ENCODE data around the gene KDM4B.

KDM4B gene

GRCh38 chr19:5093948-5094718, 125.2 kb downstream of the KDM4B start:
- DNase-seq = no peak

GRCh38 chr19:5094768-5095567, 126.1 kb downstream of the KDM4B start:
- no peak for DNase-seq

DNA sequence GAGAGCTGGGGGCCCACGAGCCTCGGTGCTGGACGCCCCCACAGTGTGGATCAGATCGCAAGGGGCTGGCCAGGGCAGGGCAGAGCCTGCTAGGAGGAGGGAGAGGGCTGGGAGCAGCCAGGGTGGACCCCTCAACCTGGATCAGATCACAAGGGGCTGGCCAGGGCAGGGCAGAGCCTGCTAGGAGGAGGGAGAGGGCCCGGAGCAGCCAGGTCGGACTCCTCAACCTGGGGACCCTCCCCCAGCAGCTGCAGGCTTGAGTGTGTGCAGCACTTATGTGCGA, 126.6 kb downstream of the KDM4B start:
- DNase-seq = no peak

DNA sequence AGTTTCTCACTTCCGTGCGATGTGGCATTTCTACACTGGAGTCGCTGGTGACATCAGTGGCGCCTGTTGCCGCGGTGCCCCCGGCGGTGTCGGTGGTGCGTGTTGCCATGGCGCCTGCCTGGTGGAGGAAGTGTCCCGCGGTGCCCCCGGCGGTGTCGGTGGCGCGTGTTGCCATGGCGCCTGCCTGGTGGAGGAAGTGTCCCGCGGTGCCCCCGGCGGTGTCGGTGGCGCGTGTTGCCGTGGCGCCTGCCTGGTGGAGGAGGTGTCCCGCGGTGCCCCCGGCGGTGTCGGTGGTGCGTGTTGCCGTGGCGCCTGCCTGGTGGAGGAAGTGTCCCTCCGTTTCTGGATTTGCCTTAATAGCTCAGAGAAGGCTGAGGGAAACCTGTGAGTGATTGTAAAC, 127.6 kb downstream of the KDM4B start:
- no peak for DNase-seq

- no peak for DNase-seq
Measured at GRCh38 chr19:5097331-5097930, 128.5 kb downstream of the KDM4B start.

DNA sequence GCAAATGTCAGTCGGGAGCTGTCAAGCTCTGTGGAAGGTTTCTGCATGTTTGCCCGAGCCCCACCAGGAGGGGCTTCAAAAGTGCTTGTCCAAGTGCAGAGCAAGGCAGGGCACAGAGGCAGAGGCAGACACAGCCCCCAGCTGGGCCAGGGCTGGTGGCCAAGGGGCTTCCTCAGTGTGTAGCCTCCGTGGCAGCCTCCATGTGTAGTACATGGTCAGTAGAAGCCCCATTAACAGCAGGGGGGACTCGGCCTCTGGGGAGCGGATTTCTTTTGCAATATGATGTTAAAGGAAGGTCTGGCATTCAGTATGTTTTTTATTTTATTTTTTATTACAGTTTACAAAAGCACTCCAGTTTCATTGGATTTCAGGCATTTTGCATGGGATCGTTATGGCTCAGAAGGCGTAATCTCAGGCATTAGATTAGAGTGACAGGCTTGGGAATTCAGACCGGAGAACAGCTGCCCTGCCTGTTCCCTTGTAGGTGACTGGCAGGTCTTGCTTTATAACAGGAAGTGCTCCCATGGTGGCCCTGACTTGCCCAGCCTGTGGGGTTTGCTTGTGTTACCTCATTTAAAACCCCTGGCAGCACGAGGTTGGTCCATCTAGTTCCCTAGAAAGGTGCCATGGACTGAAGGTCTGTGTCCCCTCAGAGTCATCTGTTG, 129.2 kb downstream of the KDM4B start:
- no peak for DNase-seq

DNA sequence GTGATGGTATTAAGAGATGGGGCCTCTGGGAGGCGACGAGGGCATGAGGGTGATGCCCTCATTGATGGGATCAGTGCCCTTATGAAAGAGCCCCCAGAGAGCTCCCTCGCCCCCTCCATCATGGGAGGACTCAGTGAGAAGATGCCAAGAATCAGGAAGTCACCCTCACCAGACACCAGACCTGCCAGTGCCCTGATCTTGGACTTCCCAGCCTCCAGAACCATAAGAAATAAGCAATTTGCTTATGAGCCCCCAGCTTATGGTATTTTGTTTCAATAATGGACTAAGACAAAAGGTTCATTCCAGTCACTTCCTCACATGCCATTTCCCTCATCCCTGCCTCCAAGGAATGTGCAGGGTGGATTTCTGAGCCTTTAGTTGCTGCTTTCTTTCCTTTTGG, 129.7 kb downstream of the KDM4B start:
- no peak for DNase-seq

DNA sequence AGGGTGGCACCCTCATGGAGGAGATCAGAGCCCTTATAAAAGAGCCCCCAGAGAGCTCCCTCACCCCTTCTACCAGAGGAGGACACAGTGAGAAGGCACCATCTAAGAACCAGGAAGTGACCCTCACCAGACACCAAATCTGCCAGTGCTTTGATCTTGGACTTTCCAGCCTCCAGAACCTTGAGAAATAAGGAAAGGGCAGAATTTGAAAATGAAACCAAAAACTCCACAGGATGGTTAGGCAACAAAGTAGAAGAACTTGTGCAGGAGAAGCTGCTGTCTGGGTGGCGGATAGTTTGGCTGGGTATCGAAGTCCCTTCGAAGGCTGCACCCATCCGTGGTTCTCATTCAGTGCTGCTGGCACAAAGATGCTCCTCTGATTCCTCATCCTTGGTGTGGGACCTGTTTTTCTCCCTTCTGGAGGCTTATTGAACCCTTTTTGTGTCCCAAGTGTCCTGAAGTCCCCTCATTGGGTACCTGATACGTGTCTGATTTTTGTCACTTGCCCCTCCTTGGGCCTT, 130.8 kb downstream of the KDM4B start:
- DNase-seq = no peak

DNA sequence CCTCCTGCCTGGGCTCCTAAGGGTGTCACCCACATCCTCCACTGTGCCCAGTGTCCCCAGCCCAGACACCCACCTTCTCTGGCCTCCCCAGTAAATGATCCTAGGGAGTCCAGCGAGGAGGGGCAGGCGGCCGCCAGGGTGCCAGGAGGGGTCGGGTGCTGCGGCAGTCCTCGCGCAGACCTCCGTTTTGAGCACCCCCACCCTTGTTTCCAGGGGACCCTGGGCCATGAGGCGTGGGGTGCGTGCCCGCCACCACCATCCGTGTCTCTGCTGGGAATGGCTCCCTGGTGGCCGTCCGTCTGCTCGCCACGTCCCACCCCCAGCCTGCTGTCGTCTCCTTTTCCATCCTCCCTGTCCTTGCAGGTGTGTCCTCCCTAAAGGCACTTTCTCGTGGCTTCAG, 133.0 kb downstream of the KDM4B start:
- no peak for DNase-seq

GRCh38 chr19:5102520-5102919, 133.6 kb downstream of the KDM4B start:
- DNase-seq = no peak

DNA sequence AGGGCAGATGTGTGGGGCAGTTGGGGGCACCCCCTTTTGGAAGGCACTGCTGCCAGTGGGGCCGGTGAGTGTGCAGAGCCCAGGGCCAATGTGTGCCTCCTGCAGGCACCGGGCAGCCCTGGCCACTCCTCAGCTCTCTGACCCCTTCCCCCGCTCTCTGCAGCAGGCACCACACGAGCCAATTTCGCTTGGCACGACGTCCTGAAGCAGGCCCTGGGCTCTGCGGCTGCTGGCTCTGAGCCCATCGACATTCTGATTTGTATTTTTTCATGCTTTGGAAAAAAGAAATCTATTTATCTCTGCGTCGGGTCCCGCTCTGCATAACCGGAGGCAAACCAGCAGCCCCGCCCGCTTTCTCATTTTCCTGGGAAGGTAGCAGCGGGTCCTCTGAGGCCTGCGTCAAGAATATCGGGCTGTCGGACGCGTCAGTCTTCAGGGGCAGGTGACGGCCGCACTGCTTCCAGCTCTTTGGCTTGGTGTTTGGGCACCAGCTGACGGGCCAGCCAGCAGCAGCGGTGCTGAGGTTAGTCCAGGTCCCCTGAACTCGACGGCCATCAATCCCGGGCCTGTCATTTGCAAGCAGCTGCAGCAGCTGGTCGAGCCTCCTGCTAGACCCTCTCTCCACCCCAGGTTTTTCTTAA, 134.3 kb downstream of the KDM4B start:
- DNase-seq = no peak

- DNase-seq = no peak
Measured at GRCh38 chr19:5103812-5104410, 135.0 kb downstream of the KDM4B start.

DNA sequence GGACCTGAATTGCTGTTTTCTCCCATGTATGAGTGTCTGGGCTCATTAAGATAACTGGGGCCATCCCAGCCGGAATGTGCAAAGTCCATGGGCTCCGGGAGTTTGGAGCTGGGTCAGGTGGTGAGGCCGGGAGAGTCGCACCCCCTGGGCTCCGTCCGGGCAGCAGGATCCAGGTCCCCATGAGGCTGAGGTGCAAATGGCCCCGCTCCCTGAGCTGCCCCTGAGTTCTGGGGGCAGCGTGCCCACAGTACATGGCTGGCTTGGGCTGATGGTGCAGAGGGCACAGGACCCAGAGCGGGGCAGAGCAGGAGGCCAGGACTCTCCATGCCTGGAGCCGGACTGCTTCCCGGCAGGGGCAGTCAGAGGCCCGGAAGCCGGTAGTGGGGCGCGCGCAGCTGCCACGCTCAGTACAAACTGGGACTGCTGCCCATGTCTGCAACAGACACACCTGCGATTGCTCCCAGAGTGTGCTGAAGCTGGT, 136.0 kb downstream of the KDM4B start:
- DNase-seq = no peak

DNA sequence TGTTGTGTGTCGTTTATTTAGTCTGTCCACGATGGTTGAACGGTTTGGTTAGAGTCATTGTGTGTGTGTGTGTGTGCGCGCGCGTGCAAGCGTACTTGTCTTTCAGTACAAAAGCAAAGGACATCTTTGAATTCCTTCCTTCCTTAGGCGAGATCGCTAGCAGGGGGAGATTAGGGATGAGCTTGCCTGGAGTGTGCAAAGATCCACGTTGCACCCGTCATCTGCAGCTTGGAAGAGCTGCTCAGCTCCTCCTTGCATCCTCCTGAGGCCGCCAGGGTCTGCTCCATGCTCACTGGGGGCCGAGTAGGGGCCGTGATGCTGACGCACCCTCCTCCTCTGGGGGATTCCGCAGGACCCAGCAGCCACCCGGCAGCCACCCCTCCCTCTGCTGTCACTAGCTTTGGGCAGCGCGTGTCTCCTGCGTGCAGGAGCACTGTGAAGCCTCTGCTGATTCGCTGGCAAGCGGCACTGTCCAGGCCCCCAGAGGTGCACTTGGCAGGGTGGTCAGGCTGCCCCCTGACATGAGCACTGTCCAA, 137.3 kb downstream of the KDM4B start:
- no peak for DNase-seq

DNA sequence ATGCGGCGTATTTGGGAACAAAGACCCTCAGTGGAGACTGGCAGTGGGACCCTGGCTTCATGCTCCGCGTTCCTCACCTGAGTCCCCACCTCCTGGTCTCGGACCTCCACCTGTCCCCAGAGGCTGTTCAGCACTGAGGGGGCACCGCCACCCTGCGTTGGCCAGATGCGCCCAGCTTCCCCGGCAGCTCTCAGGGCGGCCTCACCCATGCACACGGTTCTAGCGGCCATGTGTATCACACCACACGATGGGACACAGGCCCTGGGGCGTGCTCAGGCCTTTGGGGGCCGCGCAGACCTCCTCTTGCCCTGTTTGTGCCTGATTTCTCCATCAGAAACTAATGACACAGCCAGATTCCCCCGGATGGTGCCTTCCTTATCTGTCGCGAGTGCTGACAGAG, 138.1 kb downstream of the KDM4B start:
- no peak for DNase-seq

DNA sequence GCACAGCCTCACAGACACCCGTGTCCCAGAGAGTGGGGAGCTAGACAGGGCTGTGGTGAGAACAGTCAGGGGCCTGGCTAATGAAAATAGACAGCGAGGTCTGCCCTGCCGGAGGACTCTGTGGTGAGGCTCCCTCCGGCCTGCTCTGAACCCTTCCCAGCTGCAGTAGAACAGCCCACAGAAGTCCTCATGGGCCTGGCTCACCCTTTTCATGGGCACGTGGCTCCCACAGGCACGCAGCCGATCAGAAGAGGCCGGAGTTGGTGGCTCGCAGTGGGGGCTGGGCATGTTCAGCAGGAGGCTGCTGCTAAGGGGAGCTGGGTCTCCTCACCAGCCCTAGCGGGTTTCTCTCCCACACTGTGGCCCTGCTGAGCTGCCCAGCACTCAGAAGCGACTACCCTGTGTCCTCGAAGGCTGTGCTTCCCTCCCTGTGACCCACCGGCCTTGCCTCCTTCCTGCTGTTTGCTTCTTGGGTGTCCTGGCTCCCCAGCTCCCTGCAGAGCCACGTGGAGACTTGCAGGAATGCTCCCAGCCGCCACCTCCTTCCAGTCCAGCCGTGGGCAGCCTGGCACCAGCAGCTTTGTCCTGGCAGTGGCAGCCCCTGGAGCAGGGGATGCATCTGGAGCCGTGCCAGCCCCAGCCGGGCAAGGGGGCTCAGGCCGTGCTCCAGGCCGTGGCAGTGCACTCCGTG, 138.7 kb downstream of the KDM4B start:
- DNase-seq = no peak

GRCh38 chr19:5108123-5108596, 139.2 kb downstream of the KDM4B start:
- no peak for DNase-seq

DNA sequence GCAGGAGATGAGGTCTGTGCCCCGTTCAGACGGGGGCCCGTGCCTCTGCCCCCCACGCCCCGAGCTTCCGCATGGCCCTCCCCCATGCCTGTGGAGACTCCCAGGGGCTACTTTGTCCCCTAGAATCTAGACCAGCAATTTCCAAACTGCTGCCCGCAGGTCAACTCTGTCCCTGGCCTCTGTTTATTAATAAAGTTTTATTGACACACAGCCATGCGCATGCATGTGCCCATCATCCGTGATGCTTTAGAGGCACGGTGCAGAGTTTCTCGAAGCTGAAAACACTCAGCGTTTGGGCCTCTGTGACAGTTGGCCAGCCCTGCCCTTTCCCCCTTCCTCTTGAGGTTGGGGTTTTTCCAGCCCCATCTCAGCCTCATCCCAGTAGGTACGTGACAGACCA, 140.0 kb downstream of the KDM4B start:
- DNase-seq = no peak

GRCh38 chr19:5109560-5109959, 140.6 kb downstream of the KDM4B start:
- DNase-seq = no peak

DNA sequence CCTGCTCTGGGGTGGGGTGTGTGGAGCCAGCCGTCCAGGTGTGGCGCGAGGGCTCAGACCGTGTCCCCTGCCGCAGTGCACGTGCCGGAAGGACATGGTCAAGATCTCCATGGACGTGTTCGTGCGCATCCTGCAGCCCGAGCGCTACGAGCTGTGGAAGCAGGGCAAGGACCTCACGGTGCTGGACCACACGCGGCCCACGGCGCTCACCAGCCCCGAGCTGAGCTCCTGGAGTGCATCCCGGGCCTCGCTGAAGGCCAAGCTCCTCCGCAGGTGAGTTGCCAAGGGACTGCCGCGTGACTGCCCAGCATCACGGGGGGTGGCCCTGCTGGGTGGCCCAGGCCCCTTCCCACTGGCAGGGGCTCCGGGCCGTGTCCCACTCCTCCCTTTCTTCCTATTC, 141.6 kb downstream of the KDM4B start:
- no peak for DNase-seq

DNA sequence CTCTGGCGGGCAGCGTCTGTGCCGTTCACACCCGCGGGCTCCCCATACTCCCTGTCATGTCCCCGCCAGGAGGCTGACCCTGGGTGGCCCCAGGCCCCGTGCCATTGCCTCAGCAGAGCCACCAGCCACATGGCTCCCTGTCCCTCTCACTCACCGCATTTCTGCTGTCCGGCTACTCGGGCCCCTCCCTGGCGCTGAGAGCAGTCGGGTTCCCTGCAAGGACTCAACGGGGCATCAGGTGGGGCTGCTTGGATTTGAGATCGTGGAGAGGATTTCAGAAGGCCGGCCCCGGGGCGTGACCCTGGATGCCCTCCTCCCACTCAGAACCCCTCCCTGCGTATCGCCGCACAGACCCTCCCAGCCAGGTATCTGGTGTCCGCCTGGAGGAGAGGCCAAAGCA, 142.1 kb downstream of the KDM4B start:
- no peak for DNase-seq

Data from GF-D8 (cell line).